ENCODE measurements around the gene GSTM2.

Gene GSTM2

GRCh38 chr1:109653306-109653705 lies 14.6 kb upstream of the GSTM2 start:
- Histone ChIP-seq H3K36me3 (no peaks in the 10 kb centered on the region), H3K27me3 (no peaks in the 10 kb centered on the region), H3K4me3 (ENCODE audit: low read depth, low read length) (no peak overlapping the region), H3K4me1 (peaks cover 4% of the 10 kb centered on the region; the same call in 1 of the 2 replicates), H3K9me3 (no peaks in the 10 kb centered on the region)
- no peak for DNase-seq
- no peak for TF ChIP-seq CTCF (IDR thresholded peaks at IDR 0.05; ENCODE audit: low read depth, low read length)

- no peaks in the 10 kb centered on the region for H3K27me3 ChIP-seq
- no peak for TF ChIP-seq CTCF (IDR thresholded peaks at IDR 0.05; ENCODE audit: low read depth, low read length)
Measured at GRCh38 chr1:109654519-109654918, 13.3 kb upstream of the GSTM2 start.

GRCh38 chr1:109655615-109656519 lies 12.0 kb upstream of the GSTM2 start, which contains the start of gene GSTM4:
Gene GSTM4, plus strand, starts transcription at chr1:109656099. Its CDS starts 291 bp downstream, at chr1:109656390.
- H3K27me3 ChIP-seq: no peaks in the 10 kb centered on the region
- H3K9me3 ChIP-seq: no peaks in the 10 kb centered on the region
- peak within 1 kb of the TSS; percentile 84 for H3K4me3 ChIP-seq (ENCODE audit: low read depth, low read length)
- 0 out of 2 replicates have a peak, but pooled peaks have one; percentile 6 for TF ChIP-seq CTCF (IDR thresholded peaks at IDR 0.05; ENCODE audit: low read depth, low read length)
- peak; percentile 90 for DNase-seq
- no peaks in the 10 kb centered on the region for H3K36me3 ChIP-seq
- H3K4me1 ChIP-seq: peaks cover 5% of the 10 kb centered on the region; the same call in 1 of the 2 replicates

More at GRCh38 chr1:109654519-109654918, 13.3 kb upstream of the GSTM2 start:
- Histone ChIP-seq H3K4me3 (ENCODE audit: low read depth, low read length) (no peak overlapping the region), H3K36me3 (no peaks in the 10 kb centered on the region), H3K9me3 (no peaks in the 10 kb centered on the region), H3K4me1 (no peaks in the 10 kb centered on the region)
- no peak for DNase-seq

- TF ChIP-seq CTCF (IDR thresholded peaks at IDR 0.05; ENCODE audit: low read depth, low read length): no peak
- no peak for DNase-seq
- H3K27me3 ChIP-seq: no peaks in the 10 kb centered on the region
- no peak overlapping the region for H3K4me3 ChIP-seq (ENCODE audit: low read depth, low read length)
- no peaks in the 10 kb centered on the region for H3K9me3 ChIP-seq
- peaks cover 5% of the 10 kb centered on the region; the same call in 1 of the 2 replicates for H3K4me1 ChIP-seq
- no peaks in the 10 kb centered on the region for H3K36me3 ChIP-seq
Measured at GRCh38 chr1:109657395-109657794, 10.5 kb upstream of the GSTM2 start.

- H3K4me3 ChIP-seq (ENCODE audit: low read depth, low read length): no peak overlapping the region
- no peaks in the 10 kb centered on the region for H3K9me3 ChIP-seq
- H3K4me1 ChIP-seq: peaks cover 5% of the 10 kb centered on the region; the same call in 1 of the 2 replicates
- no peaks in the 10 kb centered on the region for H3K36me3 ChIP-seq
- no peaks in the 10 kb centered on the region for H3K27me3 ChIP-seq
- TF ChIP-seq CTCF (IDR thresholded peaks at IDR 0.05; ENCODE audit: low read depth, low read length): no peak
- no peak for DNase-seq
Measured at GRCh38 chr1:109657970-109658369, 9.9 kb upstream of the GSTM2 start.

GRCh38 chr1:109658533-109659042 lies 9.3 kb upstream of the GSTM2 start:
- H3K9me3 ChIP-seq: no peaks in the 10 kb centered on the region
- TF ChIP-seq CTCF (IDR thresholded peaks at IDR 0.05; ENCODE audit: low read depth, low read length): no peak
- H3K27me3 ChIP-seq: no peaks in the 10 kb centered on the region
- DNase-seq: no peak
- peaks cover 5% of the 10 kb centered on the region; the same call in 1 of the 2 replicates for H3K4me1 ChIP-seq
- H3K4me3 ChIP-seq (ENCODE audit: low read depth, low read length): no peak overlapping the region
- no peaks in the 10 kb centered on the region for H3K36me3 ChIP-seq

All from BE2C (cell line).